A549 (cell line): ENCODE measurements around the gene TDRKH. TPM values are rescaled to one million over a fixed set of nuclear protein-coding genes. Genes with fewer than 3 reads are reported as not detected.

Experiments
- ATAC-seq, 2 experiments: fragments of 200-7000 bp in 1 of 2; fragments of >200 bp in 1 of 2; cut with Nextera tagmentation in 1 of 2; cut with Tn5 transposase in 1 of 2; 3 replicates each; pipeline versions ENCODE4 v1.8.0 to v1.9.1; 2018 to 2020; ENCODE audit warnings: mild to moderate bottlenecking in 1 of 2, moderate library complexity in 1 of 2
- CTCF ChIA-PET: fragments of 300-600 bp; sonication (Branson Sonifier 250); formaldehyde crosslinking; extraction: SDS; loops from one replicate; lab custom pipeline; 2021; ENCODE audit warnings: antibody characterized with exemption, inconsistent platforms; lab: Yijun Ruan, JAX
- POLR2A ChIA-PET: fragments of 350-600 bp; formaldehyde crosslinking; extraction: SDS; loops from one replicate; lab custom pipeline; 2021; ENCODE audit warnings: antibody characterized with exemption, inconsistent platforms; lab: Yijun Ruan, JAX
- DNase-seq, 2 experiments: peaks; one replicate each; pipeline versions ENCODE4 v3.0.0 to v3.0.0-alpha.2; 2011 to 2016; ENCODE audit warnings: low read depth in 1 of 2, low spot score in 1 of 2
- FAIRE-seq: peaks from 2 replicates; lab custom pipeline; 2011; peaks lifted over from hg19 to GRCh38; lab: Jason Lieb, UNC
- H3K27ac ChIP-seq, 2 experiments: fragments of >200 bp; sonication (Bioruptor Twin); formaldehyde crosslinking; 3 replicates each; pipeline ENCODE4 v1.5.1; 2016 to 2017
- H3K4me1 ChIP-seq: fragments of >200 bp; sonication (Bioruptor Twin); formaldehyde crosslinking; 3 replicates; pipeline ENCODE4 v1.6.1; 2016
- H3K4me2 ChIP-seq: fragments of >200 bp; sonication (Bioruptor Twin); formaldehyde crosslinking; 3 replicates; pipeline ENCODE4 v1.6.1; 2016
- H3K4me3 ChIP-seq: fragments of >200 bp; sonication (Bioruptor Twin); formaldehyde crosslinking; 3 replicates; pipeline ENCODE4 v1.5.1; 2016
- H3K9me3 ChIP-seq: fragments of >200 bp; sonication (Bioruptor Twin); formaldehyde crosslinking; 3 replicates; pipeline ENCODE4 v1.6.1; 2016
- ATOH8 ChIP-seq: fragments of 250-450 bp; sonication (Bioruptor Pico); IDR thresholded peaks from 2 replicates; pipeline ENCODE4 v1.5.0; 2020; ENCODE audit warnings: low read depth, mild to moderate bottlenecking, moderate library complexity
- CBX2 ChIP-seq: fragments of 200-600 bp; sonication (generic); IDR thresholded peaks from 2 replicates; pipeline ENCODE4 v1.6.1; 2016; ENCODE audit warnings: low read depth, mild to moderate bottlenecking, borderline replicate concordance
- CBX8 ChIP-seq: fragments of 200-600 bp; sonication (generic); IDR thresholded peaks from 2 replicates; pipeline ENCODE4 v1.6.1; 2016
- CEBPB ChIP-seq, 2 experiments: fragments of >200 bp in 1 of 2; sonication (Bioruptor Twin) in 1 of 2; formaldehyde crosslinking in 1 of 2; IDR thresholded peaks; 2 replicates each; pipeline ENCODE4 v1.6.1; 2012 to 2016
- CTCF ChIP-seq: fragments of >200 bp; sonication (Bioruptor Twin); formaldehyde crosslinking; IDR thresholded peaks from 3 replicates; pipeline ENCODE4 v1.5.1; 2016
- EHF ChIP-seq: fragments of 250-450 bp; sonication (Bioruptor Pico); IDR thresholded peaks from 2 replicates; pipeline ENCODE4 v1.5.0; 2020; ENCODE audit warnings: mild to moderate bottlenecking
- EHMT2 ChIP-seq: fragments of 200-600 bp; sonication (generic); IDR thresholded peaks from 2 replicates; pipeline ENCODE4 v1.6.1; 2016; ENCODE audit warnings: antibody characterized with exemption, low read depth, mild to moderate bottlenecking, moderate library complexity
- ELK1 ChIP-seq: fragments of 150-350 bp; IDR thresholded peaks from 2 replicates; pipeline ENCODE4 v1.6.1; 2014; ENCODE audit warnings: low read depth, mild to moderate bottlenecking, low read length
- FOSL2 ChIP-seq, 2 experiments: fragments of 450-650 bp in 1 of 2; fragments of >200 bp in 1 of 2; sonication (Bioruptor Twin) in 1 of 2; formaldehyde crosslinking; IDR thresholded peaks; 2 replicates each; pipeline versions ENCODE4 v1.5.0 to v1.6.1; 2016 to 2020; ENCODE audit warnings: mild to moderate bottlenecking in 1 of 2, moderate library complexity in 1 of 2
- FOXS1 ChIP-seq: fragments of 250-450 bp; sonication (Bioruptor Pico); IDR thresholded peaks from 2 replicates; pipeline ENCODE4 v1.5.0; 2020; ENCODE audit warnings: mild to moderate bottlenecking, moderate library complexity
- GATA3 ChIP-seq: IDR thresholded peaks from 2 replicates; pipeline ENCODE4 v1.6.1; 2012; ENCODE audit warnings: borderline replicate concordance
- HES2 ChIP-seq: fragments of >200 bp; sonication (Bioruptor Twin); formaldehyde crosslinking; IDR thresholded peaks from 2 replicates; pipeline ENCODE4 v1.6.1; 2016
- HOXB5 ChIP-seq: fragments of 250-450 bp; sonication (Bioruptor Pico); IDR thresholded peaks from 2 replicates; pipeline ENCODE4 v1.5.0; 2020; ENCODE audit warnings: mild to moderate bottlenecking, moderate library complexity
- KDM5A ChIP-seq: fragments of 200-600 bp; sonication (generic); IDR thresholded peaks from 2 replicates; pipeline ENCODE4 v1.6.1; 2016; ENCODE audit warnings: antibody characterized with exemption, mild to moderate bottlenecking
- MAFK ChIP-seq: fragments of 450-650 bp; IDR thresholded peaks from 2 replicates; pipeline ENCODE4 v1.6.1; 2014; ENCODE audit not compliant: partially characterized antibody
- NFE2L2 ChIP-seq: fragments of 150-350 bp; conservative IDR thresholded peaks from 2 replicates; pipeline ENCODE4 v1.6.1; 2014; ENCODE audit warnings: low read length
- NPAS2 ChIP-seq: fragments of 250-450 bp; sonication (Bioruptor Pico); IDR thresholded peaks from 2 replicates; pipeline ENCODE4 v1.8.0; 2022; ENCODE audit warnings: mild to moderate bottlenecking, moderate library complexity, borderline replicate concordance
- NR3C1 ChIP-seq: fragments of >200 bp; sonication (Bioruptor Twin); formaldehyde crosslinking; IDR thresholded peaks from 3 replicates; pipeline ENCODE4 v1.6.1; 2017
- PHF8 ChIP-seq: fragments of 200-600 bp; sonication (generic); IDR thresholded peaks from 2 replicates; pipeline ENCODE4 v1.6.1; 2016; ENCODE audit warnings: low read depth, mild to moderate bottlenecking, antibody characterized with exemption, moderate library complexity, borderline replicate concordance
- POLR2A ChIP-seq: IDR thresholded peaks from 2 replicates; pipeline ENCODE4 v1.6.1; 2012; ENCODE audit warnings: mild to moderate bottlenecking, low read length
- RARB ChIP-seq: fragments of 250-450 bp; sonication (Bioruptor Pico); IDR thresholded peaks from 2 replicates; pipeline ENCODE4 v1.8.0; 2021; ENCODE audit warnings: mild to moderate bottlenecking, moderate library complexity
- SMC3 ChIP-seq: fragments of >200 bp; sonication (Bioruptor Twin); formaldehyde crosslinking; IDR thresholded peaks from 3 replicates; pipeline ENCODE4 v1.6.1; 2018; ENCODE audit warnings: inconsistent platforms
- SREBF2 ChIP-seq: fragments of 450-650 bp; IDR thresholded peaks from 2 replicates; pipeline ENCODE4 v1.6.1; 2014; ENCODE audit warnings: mild to moderate bottlenecking, moderate library complexity
- TFCP2L1 ChIP-seq: fragments of 250-450 bp; sonication (Bioruptor Pico); IDR thresholded peaks from 2 replicates; pipeline ENCODE4 v1.5.0; 2021; ENCODE audit warnings: mild to moderate bottlenecking
- TP53 ChIP-seq: fragments of 250-450 bp; sonication (Bioruptor Pico); IDR thresholded peaks from 2 replicates; pipeline ENCODE4 v1.5.0; 2021; ENCODE audit warnings: mild to moderate bottlenecking, moderate library complexity
- USF2 ChIP-seq: fragments of 450-650 bp; IDR thresholded peaks from 2 replicates; pipeline ENCODE4 v1.6.1; 2014; ENCODE audit warnings: antibody characterized with exemption
- ZSCAN20 ChIP-seq: fragments of 250-450 bp; sonication (Bioruptor Pico); IDR thresholded peaks from 2 replicates; pipeline ENCODE4 v1.8.0; 2022; ENCODE audit warnings: mild to moderate bottlenecking, moderate library complexity
- WGBS: methylation state at CpG from one replicate; pipeline ENCODE4 v1.1.6; 2017; ENCODE audit errors: missing lambda C conversion rate; 5-methylcytosine and 5-hydroxymethylcytosine counted together
- polyA plus RNA-seq, 4 experiments: library from polyadenylated mRNA; depleted of rRNA in 3 of 4; stranded (reverse); fragments of >200 nt; fragmentation: RNase III in 1 of 4; extraction: RNeasy Plus Mini Kit Qiagen cat#74134 plus additional on column Dnase treatment in 1 of 4; gene quantifications; 2 replicates in 3 of 4; 3 replicates in 1 of 4; pipeline ENCODE4 v1.2.3, GENCODE V29; 2011 to 2017

TDRKH gene
- polyA plus RNA-seq, 2 of the 4 experiments (the other 2 are of a cell fraction), result 7.7 to 8.8 TPM

- H3K4me1 ChIP-seq, result no peaks in the 10 kb centered on the region
- POLR2A ChIA-PET, result no interaction called here
- no peak overlapping the region for H3K27ac ChIP-seq
- CTCF ChIA-PET, result interaction anchor here (0.5 to 2.5 kb wide), 7 partner anchors 10 to 428 kb away, joined by 3 to 10 read pairs (median 4); no protein-coding TSS in a partner anchor
- H3K9me3 ChIP-seq, result no peaks in the 10 kb centered on the region
- H3K4me2 ChIP-seq, result no peak overlapping the region
- 58% methylated on average over 10 of the region's 10 CpGs for WGBS
- no peak overlapping the region for H3K4me3 ChIP-seq
- TF ChIP-seq PHF8 (no peak), FOXS1 (CRISPR knock-in tag) (no peak), KDM5A (no peak), ELK1 (no peak), NPAS2 (no peak), NFE2L2 (no peak), MAFK (no peak), POLR2A (no peak), USF2 (no peak), CBX2 (no peak)
- DNase-seq, result no peak
- no peak for ATAC-seq
- no peak for FAIRE-seq
Observed at GRCh38 chr1:151729157-151729965, 60.9 kb downstream of the TDRKH start.

GRCh38 chr1:151728151-151729054 lies 61.9 kb downstream of the TDRKH start:
- ChIA-PET CTCF (interaction anchor here (0.9 to 2.5 kb wide), 9 partner anchors 11 to 427 kb away, joined by 3 to 10 read pairs (median 5); no protein-coding TSS in a partner anchor), POLR2A (no interaction called here)
- Histone ChIP-seq H3K4me1 (no peaks in the 10 kb centered on the region), H3K27ac (no peak overlapping the region), H3K4me2 (no peak overlapping the region), H3K9me3 (no peaks in the 10 kb centered on the region), H3K4me3 (no peak overlapping the region)
- 74% methylated on average over 15 of the region's 19 CpGs for WGBS
- DNase-seq (no peak), FAIRE-seq (no peak), ATAC-seq (peak in 1 of 2 experiments; percentile 51; a peak in 2 of 6 replicates)
- TF ChIP-seq CBX8 (no peak), HOXB5 (CRISPR knock-in tag) (no peak), GATA3 (no peak), FOSL2 (IDR thresholded peaks at IDR 0.05) (no peak), FOSL2 (CRISPR knock-in tag; IDR thresholded peaks at IDR 0.05) (no peak), ATOH8 (CRISPR knock-in tag) (no peak), NR3C1 (no peak), SMC3 (no peak), CTCF (no peak), SREBF2 (no peak), RARB (CRISPR knock-in tag) (no peak), USF2 (no peak), HES2 (no peak), TP53 (CRISPR knock-in tag) (no peak), EHMT2 (no peak), CEBPB (IDR thresholded peaks at IDR 0.05) (no peak), EHF (no peak), ZSCAN20 (CRISPR knock-in tag) (no peak), NFE2L2 (no peak), TFCP2L1 (CRISPR knock-in tag) (no peak), ELK1 (no peak)
